Effector memory CD4-positive, alpha-beta T cell (primary cell): ENCODE data around the gene GSTA5.
"Not testable (repeated sequence)": the region's sequence is repeated elsewhere in the genome, so short reads cannot be mapped to it uniquely, and the experiment has no call there.

Experiments
- DNase-seq, 3 donors: peaks; one replicate each; pipeline ENCODE4 v3.0.0-alpha.2; 2020
- H3K27ac ChIP-seq: 2 replicates; pipeline ENCODE4 v1.7.0; 2013; ENCODE audit warnings: mild to moderate bottlenecking, low read length, moderate library complexity; ENCODE audit not compliant: insufficient read depth, poor library complexity, severe bottlenecking
- H3K27me3 ChIP-seq: replicated peaks from 2 replicates; pipeline ENCODE4 v1.7.0; 2013; ENCODE audit warnings: mild to moderate bottlenecking, low read length; ENCODE audit not compliant: insufficient read depth, control insufficient read depth, poor library complexity, severe bottlenecking
- H3K36me3 ChIP-seq: 2 replicates; pipeline ENCODE4 v1.7.0; 2013; ENCODE audit warnings: mild to moderate bottlenecking, low read length, moderate library complexity; ENCODE audit not compliant: control insufficient read depth, insufficient read depth
- H3K4me1 ChIP-seq: 2 replicates; pipeline ENCODE4 v1.7.0; 2013; ENCODE audit warnings: low read length, mild to moderate bottlenecking; ENCODE audit not compliant: control insufficient read depth, insufficient read depth, poor library complexity, severe bottlenecking
- H3K4me3 ChIP-seq: 2 replicates; pipeline ENCODE4 v1.7.0; 2013; ENCODE audit warnings: low read length, low read depth, mild to moderate bottlenecking; ENCODE audit not compliant: insufficient read depth, poor library complexity, severe bottlenecking
- H3K9me3 ChIP-seq: 2 replicates; pipeline ENCODE4 v1.7.0; 2013; ENCODE audit warnings: mild to moderate bottlenecking, low read length, moderate library complexity; ENCODE audit not compliant: control insufficient read depth

GSTA5 gene

DNA sequence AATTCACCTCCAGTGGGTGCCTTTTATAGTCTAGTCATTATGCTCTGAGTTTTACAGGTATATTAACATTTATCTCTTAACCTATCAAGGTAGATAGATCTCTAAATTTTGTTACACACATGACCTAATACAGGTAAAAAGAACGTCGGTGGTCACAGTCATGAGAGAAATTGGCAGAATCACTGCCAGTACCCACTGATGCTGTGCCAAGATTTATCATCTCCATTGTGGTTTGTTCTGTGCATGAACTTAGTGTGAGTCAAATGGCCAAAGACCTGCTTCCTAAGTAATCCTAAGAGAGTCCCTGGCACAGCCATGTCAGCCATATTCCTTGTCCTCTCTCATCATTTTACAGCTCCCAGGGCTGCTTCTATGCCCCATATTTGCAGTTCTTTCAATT lies 46.2 kb downstream of the GSTA5 start:
- not testable (repeated sequence) for H3K9me3 ChIP-seq, H3K27me3 ChIP-seq, H3K4me3 ChIP-seq, DNase-seq, H3K27ac ChIP-seq, H3K4me1 ChIP-seq, H3K36me3 ChIP-seq

DNA sequence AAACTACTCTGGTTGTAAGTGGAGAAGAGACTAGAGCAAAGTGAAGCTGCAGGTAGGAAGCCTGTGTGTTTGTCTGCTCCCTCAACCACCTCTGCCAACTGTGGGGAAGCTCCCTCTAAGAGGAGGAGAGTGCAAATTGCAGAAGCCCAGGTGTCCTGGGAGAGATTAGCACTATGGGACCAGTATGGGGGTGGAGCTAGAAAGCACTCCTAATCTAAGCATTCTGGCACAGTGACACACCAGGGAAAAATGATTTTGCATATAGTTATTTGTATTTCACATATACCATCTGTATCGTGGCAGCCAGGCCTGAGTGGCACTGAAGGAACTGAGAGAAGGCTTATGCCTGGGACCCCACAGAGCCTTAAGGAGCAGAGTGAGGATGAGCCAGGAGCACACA lies 49.8 kb downstream of the GSTA5 start:
- no peak for DNase-seq
- Histone ChIP-seq H3K27me3 (no peaks in the 10 kb centered on the region), H3K4me3 (no peak overlapping the region), H3K9me3 (no peaks in the 10 kb centered on the region), H3K36me3 (no peaks in the 10 kb centered on the region), H3K4me1 (no peaks in the 10 kb centered on the region), H3K27ac (no peak overlapping the region)

DNA sequence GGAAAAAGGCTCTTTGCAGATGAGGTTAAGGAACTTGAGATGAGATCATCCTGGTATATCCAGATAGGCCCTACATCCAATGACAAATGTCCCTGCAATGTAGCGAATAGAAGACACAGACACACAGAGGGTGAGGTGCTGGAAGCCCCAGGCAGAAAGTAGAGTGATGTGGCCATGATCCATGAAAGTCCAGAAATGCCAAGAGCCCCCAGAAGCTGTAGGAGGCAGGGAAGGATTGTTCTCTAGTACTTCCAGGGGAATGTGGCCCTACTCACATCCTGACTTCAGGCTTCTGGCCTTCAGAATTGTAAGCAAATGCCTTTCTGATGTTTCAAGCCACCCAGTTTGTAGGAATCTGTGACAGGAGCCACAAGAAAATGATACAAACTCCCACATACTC lies 51.0 kb downstream of the GSTA5 start:
- not testable (repeated sequence) for DNase-seq, H3K27ac ChIP-seq, H3K27me3 ChIP-seq, H3K36me3 ChIP-seq, H3K4me3 ChIP-seq, H3K4me1 ChIP-seq, H3K9me3 ChIP-seq

DNA sequence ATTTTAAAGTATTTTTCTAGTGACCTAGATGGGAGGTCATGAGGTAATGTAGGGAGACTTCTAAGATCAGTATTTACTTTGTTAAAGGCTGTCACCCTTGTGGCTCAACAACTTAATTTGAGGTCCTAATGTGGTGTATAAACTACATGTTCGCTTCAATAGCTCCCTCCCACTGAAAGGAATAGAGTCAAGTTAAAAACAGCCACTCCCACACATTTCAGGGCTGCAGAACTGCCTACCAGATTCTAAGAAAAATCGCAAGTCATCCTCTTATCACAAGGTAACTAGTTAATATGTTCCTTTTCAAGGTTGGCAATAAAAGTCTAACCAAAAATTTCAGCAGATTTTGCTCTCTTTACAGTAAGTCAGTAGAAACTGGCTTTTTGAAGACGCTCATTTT lies 52.1 kb downstream of the GSTA5 start:
- no peaks in the 10 kb centered on the region for H3K27me3 ChIP-seq
- no peaks in the 10 kb centered on the region for H3K9me3 ChIP-seq
- H3K27ac ChIP-seq, result no peak overlapping the region
- H3K4me1 ChIP-seq, result no peaks in the 10 kb centered on the region
- H3K4me3 ChIP-seq, result no peak overlapping the region
- H3K36me3 ChIP-seq, result no peaks in the 10 kb centered on the region
- no peak for DNase-seq

DNA sequence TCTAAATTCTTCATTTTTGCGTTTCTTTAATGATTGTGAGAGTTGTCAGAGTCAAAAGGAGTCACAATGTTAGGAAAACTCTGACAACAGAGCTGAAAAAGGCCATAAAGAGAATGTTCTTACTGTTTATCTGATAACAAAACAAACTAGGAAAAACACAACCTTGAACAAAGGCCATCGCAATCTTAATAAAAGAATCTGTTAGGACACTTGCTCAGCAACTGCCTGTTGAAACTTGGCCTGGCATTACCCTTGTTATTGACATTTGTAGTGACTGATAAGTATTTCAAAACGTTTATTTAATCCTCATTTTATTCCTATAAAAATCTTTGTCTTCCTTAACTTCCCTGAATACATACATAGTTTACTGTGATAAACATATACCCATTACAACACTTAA lies 52.7 kb downstream of the GSTA5 start:
- H3K36me3 ChIP-seq, result no peaks in the 10 kb centered on the region
- H3K27me3 ChIP-seq, result no peaks in the 10 kb centered on the region
- no peak overlapping the region for H3K27ac ChIP-seq
- H3K4me3 ChIP-seq, result no peak overlapping the region
- no peaks in the 10 kb centered on the region for H3K9me3 ChIP-seq
- no peak for DNase-seq
- H3K4me1 ChIP-seq, result no peaks in the 10 kb centered on the region

DNA sequence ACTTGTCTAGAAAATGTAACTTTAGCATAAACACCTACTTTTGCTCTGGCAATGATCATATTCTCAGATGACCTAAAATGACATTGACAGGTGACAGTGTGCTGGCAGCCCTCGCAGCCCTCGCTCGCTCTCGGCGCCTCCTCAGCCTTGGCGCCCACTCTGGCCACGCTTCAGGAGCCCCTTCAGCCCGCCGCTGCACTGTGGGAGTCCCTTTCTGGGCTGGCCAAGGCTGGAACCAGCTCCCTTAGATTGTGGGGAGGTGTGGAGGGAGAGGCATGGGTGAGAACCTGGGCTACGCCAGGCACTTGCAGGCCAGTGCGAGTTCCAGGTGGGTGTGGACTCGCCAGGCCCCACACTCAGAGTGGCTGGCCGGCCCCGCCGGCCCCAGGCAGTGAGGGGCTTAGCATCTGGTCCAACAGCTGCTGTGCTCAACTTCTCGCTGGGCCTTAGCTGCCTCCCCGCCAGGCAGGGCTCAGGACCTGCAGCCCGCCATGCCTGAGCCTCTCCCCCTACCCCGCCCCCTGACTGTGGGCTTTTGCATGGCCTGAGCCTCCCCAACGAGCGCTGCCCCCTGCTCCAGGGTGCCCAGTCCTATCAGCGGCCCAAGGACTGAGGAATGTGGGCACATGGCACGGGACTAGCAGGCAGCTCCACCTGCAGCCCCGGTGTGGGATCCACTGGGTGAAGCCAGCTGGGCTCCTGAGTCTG lies 54.2 kb downstream of the GSTA5 start:
- H3K27me3 ChIP-seq, result no peaks in the 10 kb centered on the region
- no peaks in the 10 kb centered on the region for H3K9me3 ChIP-seq
- H3K4me3 ChIP-seq, result no peak overlapping the region
- H3K4me1 ChIP-seq, result no peaks in the 10 kb centered on the region
- no peak for DNase-seq
- H3K36me3 ChIP-seq, result no peaks in the 10 kb centered on the region
- H3K27ac ChIP-seq, result no peak overlapping the region

DNA sequence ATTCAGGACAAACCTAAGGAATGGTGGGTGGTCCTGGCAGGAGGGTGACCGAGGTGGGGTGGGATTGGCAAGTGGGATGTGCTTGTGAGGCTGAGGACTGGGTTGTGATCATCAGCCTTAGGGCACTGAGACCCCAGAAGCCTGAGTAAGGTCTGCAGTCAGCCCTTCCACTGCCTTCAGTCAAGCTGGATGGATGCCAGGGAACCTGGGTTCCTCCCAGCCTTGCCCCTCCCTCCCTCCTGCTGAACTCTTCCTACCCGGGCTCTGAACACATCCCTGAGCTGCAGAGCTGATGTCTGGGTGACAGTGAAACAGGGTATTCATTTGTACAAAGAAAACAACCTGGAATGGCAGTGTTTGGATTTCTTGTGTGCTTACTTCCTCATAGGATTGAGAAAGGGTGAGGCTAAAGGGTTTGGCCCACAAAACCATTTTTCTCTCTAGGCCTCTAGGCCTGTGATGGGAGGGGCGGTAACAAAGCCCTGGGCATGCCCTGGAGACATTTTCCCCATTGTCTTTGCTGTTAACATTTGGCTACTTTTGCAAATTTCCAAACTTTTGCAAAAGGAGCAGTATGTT lies 57.8 kb downstream of the GSTA5 start:
- H3K9me3 ChIP-seq, H3K27ac ChIP-seq, H3K27me3 ChIP-seq, H3K36me3 ChIP-seq, DNase-seq, H3K4me1 ChIP-seq, H3K4me3 ChIP-seq: not testable (repeated sequence)

DNA sequence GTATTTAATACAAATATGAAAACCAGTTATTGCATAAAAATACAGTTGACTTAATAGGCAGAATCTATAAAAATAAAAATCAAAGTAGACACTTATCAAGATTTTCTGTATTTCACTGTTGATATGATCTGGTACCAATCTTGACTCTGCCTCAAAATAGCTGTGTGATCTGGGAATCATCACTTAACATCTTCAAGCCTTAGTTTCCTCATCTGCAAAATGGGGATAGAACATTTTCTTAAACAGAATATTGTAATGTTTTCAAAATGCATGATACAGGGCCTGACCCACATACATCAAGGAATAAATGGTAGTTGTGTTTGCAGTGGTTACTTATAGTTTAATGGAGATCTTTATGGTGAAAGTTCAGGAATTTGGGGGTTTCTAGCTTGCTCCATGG lies 58.4 kb downstream of the GSTA5 start:
- H3K4me3 ChIP-seq, H3K36me3 ChIP-seq, DNase-seq, H3K27me3 ChIP-seq, H3K4me1 ChIP-seq, H3K27ac ChIP-seq, H3K9me3 ChIP-seq: not testable (repeated sequence)
